HL-60/S4 (cell line): ENCODE measurements around the gene KRTCAP2.

Source experiments
- in situ Hi-C: fragments of 300-500 bp; cut with MboI; formaldehyde crosslinking; loops from 2 replicates; pipeline ENCODE4 v1.14.3; 2022; ENCODE audit warnings: low sequenced_read_pairs

The KRTCAP2 gene

DNA sequence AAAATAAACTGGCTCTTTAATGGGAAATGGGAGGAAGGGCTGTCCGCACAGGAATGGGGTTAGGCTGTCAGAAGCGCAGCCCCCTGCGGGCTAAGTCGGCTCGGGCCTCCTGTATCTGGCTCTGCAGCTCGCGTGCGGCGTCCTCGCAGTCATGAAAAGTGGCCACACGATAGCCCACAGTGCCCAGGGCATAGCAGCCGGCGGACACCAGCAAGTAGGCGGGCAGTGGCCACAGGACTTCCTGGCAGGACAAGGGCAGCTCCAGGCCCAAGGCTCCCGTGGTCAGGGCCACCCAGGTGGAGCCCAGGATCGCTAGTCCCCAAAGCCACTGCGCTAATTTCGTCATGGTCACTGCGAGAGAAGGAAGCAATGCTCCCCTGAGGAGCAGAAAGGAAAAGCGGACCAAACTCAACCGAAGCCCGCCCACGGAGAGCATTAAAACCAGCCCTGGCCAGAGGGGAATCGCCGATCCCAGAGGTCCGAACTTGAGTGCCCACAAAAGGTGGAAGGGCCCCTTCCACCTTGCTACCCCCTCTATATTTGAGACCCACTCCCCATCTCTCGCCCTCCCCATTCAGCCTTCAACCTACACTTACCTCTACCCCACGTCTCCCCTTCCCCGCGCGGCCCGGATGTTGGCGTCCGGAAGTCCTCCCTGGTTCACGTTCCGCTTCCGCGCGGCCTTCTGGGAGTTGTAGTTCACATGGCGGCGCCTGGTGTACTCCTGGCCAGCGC lies 33.0 kb downstream of the KRTCAP2 start, which contains the start of gene DPM3:
Gene DPM3 (minus strand): TSS at position 637 of the 735 bp plus-strand sequence. CDS start 291 bp downstream, at position 346.
- in situ Hi-C loops = no loop called here

DNA sequence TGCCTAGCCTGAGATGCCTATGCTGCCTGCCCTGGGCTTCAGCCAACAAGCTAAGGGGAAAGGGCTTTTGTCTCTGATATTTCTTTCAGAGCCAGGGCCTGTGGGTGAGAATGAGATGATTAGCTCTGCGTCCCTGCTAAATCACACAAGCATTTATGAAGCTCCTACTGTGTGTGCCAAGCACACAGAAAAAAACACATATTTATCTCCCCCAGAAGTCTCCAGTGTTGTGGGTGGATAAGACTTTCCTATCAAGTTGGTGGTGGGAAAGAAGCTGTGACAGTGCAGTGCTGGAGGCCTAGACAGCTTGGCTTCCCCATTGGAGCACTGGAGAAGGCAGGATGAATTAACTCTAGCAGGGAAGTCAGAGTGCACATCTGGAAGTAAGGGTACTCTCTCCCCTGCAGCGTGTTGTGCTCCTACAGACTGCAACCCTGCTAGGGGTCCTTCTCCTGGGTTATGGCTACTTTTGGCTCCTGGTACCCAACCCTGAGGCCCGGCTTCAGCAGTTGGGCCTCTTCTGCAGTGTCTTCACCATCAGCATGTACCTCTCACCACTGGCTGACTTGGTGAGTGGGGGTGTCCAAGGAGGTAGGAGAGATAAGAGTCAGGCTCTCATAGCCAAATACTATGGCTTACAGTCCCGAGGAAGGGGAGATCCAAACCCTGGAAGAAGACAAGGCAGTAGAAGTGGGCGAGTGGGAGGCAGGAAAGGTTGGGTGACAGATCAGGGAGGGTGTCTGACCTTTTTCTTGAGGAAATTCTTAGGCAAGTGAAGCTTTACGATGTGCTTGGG lies 35.8 kb downstream of the KRTCAP2 start:
- in situ Hi-C loops = no loop called here

DNA sequence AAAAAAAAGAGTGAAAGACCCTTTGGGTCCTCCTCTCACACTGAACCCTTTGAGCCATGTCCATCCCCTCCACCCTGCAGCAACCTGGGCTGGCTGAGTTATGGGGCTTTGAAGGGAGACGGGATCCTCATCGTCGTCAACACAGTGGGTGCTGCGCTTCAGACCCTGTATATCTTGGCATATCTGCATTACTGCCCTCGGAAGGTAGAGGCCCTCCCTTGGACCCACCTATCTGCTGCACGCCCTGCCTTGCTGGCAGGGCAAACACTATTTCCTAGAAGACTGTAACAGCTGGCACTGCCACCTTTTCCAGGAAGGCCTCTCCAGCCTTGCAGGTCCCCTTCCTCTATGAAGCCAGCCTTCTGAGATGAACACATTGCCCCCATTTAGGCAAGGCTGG lies 36.4 kb downstream of the KRTCAP2 start:
- in situ Hi-C loops = no loop called here

DNA sequence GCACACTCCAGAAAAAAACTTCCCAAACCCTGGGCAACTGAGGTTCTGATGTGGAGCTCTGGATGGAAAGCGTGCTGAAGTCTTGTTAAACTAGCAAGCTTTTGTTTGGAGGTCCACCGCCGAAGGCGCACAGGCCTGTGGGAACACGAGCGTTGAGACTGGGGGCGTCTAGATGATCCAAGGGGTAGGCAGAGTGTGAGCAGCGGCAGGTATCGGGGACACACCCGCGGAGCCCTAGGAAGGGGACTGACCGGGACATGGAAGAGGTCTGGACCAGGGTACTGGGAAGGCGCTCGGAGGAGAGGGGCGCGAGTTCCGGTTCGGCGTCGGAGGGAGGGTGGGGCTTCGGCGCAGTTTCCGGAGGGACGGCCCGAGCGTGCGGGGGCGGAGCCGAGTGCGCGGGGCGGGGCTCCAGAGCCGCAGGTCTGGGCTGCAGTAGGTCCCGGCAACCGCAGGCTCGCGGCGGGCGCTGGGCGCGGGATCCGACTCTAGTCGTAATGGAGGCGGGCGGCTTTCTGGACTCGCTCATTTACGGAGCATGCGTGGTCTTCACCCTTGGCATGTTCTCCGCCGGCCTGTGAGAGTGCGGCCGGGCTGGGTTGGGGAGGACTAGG lies 37.6 kb downstream of the KRTCAP2 start, which contains the start of gene SLC50A1:
Gene SLC50A1 (plus strand): TSS at position 438 of the 614 bp plus-strand sequence. CDS start 60 bp downstream, at position 498.
- in situ Hi-C loops = no loop called here

DNA sequence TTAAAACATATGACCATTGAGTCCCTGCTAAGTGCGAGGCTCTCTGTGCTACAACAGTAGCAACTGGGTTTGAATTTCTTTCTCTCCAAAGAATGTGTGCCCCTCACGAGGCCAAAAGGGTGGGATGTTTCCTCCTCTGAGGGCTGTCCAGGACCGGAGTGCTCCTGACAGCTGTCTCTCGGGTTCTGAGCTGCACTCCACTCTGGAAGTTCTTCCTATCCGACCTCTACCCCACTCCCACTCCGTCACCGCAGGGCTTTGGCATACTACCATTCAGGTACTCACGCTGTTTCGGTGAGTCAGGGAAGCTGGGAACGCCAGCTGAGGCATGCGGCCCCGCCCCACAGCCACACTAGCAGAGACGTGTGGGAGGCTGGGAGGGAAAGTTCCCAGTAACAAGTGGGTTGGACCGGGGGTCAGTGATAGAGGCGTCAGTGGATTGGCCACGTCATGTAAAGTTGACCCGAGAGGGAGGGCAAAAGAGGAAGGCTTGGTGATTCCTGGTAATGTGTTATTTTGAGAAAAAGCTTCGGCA lies 38.2 kb downstream of the KRTCAP2 start:
- in situ Hi-C loops = no loop called here

DNA sequence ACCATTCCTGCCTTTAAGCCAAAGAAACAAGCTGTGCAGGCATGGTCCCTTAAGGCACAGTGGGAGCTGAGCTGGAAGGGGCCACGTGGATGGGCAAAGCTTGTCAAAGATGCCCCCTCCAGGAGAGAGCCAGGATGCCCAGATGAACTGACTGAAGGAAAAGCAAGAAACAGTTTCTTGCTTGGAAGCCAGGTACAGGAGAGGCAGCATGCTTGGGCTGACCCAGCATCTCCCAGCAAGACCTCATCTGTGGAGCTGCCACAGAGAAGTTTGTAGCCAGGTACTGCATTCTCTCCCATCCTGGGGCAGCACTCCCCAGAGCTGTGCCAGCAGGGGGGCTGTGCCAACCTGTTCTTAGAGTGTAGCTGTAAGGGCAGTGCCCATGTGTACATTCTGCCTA lies 38.8 kb downstream of the KRTCAP2 start:
- in situ Hi-C loops = no loop called here

DNA sequence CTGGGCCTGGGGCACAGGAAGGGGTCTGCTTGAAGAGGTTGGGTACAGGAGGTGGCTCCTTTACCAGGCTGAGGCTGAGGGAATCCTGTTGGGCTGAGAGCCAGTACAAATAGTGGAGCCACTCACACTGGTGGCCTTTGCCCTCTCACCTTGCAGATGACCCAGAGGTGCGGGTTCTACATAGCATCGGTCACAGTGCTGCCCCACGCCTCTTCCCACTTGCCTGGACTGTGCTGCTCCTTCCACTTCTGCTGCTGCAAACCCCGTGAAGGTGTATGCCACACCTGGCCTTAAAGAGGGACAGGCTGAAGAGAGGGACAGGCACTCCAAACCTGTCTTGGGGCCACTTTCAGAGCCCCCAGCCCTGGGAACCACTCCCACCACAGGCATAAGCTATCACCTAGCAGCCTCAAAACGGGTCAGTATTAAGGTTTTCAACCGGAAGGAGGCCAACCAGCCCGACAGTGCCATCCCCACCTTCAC lies 39.3 kb downstream of the KRTCAP2 start:
- in situ Hi-C loops = no loop called here

DNA sequence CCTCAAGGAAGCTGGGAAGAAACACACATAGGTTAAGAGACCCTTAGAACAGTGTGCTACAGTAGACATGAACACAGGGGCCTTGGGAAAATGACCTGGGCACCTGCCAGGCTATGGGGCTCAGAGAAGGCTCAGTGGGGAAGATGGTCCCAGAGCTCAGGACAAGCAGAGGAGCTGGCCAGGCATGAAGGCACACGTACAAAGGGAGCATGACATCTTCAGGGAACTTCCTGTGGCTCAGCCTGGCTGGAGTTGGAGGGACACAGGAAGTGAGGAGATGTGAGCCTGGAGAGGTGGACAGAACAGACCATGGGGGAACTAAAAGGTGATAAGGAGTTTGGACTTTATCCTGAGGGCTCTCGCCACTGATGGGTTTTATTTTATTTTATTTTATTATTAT lies 41.2 kb downstream of the KRTCAP2 start:
- in situ Hi-C loops = no loop called here

DNA sequence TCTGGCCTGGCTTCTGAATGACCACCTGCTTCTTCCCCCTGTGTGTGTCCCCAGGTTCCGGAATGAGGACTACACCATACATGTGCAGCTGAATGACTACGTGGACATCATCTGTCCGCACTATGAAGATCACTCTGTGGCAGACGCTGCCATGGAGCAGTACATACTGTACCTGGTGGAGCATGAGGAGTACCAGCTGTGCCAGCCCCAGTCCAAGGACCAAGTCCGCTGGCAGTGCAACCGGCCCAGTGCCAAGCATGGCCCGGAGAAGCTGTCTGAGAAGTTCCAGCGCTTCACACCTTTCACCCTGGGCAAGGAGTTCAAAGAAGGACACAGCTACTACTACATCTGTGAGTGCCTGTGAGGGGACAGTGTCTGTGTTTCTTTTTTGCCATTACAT lies 41.8 kb downstream of the KRTCAP2 start:
- in situ Hi-C loops = no loop called here

DNA sequence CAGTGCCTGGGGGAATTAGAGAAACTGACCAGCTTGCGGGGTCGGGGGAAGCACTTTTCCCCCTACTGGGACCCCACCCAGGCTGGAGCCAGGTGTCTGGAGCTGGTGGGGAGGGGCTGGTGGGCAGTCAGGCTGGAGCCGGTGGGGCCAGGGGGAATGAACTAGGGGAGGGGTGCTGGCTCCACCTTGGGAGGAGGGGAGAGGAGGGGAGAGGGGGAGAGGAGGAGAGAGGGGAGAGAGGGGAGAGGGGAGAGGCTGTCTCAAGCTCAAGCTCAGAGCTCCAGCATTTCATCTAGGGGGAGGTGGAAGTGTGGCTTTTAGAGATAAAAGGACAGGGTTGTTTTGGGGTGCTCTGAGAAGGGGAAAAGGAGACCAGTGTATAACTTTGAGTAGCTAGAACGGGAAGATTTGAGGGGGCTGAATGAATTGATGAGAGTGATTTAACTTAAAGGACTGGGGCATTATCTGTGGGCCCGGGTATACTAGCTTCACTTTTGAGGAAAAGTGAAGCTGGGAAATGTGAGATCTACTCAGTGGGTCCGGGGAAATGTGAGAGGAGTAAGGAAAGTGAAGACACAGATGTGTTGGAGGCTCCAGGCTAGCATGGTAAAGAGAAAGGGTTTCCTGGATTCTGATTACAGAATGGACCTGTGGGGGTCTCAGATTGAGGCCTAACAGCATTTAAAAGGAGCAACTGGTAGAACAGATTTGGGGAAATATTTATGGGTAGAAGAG lies 42.7 kb downstream of the KRTCAP2 start:
- in situ Hi-C loops = no loop called here

DNA sequence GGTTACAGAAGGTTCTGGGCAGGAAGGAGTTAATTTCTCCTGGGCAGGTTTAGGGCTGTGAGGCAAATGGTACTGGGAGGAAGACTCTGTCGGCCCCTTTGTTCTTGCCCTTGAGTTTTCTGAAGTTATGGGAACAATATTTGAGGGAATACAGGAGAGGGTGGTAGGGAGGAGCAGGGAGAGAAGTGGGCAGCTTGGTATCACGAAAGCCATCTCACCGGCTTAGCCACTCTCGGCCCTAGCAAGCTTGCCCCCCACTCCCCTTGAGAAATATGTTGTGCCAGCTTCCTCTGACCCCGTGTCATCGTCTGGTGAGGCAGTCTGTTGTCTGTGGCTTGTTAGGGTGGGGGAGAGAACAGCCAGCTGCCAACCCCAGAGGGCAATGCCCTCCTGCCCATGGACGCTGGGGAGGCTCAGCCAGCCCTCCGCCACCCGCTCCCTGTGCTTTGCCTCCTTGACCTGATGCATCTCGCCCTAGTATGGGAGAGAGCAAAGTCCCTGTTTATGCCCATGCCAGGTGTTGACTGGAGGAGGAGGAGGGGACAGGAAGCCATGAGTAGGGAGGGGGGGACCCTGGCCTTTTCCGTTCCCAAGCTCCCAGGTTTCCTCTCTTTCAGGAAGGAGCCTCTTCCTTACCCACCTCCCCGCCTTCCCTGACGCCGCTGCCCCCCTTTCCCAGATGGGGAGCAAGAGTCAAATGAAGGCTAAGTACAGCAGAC lies 44.2 kb downstream of the KRTCAP2 start:
- in situ Hi-C loops = no loop called here

DNA sequence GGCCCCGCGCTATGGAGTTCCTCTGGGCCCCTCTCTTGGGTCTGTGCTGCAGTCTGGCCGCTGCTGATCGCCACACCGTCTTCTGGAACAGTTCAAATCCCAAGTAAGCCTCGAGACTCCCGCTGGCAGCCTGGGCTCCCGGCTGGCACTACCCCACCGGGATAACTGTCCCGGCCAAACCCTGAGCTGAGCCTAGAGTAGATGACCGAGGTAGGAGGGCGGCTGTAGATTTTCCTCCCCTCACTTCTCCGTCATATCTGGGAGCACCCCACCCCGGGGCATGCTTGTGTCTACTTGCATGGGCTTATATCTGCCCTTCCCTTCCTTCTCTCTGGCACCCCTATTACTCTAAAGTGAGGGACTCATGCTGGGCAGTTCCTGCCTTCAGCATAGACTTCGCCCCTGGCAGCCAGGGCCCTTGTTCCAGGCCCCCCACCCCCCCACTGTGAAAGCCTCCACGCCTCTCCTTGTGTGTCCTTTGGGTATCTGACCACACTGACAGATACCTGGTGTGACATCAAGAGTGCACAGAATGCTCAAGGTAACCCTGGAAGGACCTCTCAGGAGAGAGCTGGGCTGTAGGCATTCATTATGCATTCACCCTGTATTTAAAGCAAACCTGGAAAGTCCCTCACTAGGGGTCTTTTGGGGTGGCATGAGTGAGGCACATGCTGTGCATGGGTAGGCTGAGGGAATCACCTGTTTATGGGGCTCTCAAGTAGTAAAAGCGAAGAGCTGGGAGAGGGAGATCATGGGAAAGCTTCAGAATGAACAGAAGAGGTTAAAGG lies 44.9 kb downstream of the KRTCAP2 start:
- in situ Hi-C loops = no loop called here

DNA sequence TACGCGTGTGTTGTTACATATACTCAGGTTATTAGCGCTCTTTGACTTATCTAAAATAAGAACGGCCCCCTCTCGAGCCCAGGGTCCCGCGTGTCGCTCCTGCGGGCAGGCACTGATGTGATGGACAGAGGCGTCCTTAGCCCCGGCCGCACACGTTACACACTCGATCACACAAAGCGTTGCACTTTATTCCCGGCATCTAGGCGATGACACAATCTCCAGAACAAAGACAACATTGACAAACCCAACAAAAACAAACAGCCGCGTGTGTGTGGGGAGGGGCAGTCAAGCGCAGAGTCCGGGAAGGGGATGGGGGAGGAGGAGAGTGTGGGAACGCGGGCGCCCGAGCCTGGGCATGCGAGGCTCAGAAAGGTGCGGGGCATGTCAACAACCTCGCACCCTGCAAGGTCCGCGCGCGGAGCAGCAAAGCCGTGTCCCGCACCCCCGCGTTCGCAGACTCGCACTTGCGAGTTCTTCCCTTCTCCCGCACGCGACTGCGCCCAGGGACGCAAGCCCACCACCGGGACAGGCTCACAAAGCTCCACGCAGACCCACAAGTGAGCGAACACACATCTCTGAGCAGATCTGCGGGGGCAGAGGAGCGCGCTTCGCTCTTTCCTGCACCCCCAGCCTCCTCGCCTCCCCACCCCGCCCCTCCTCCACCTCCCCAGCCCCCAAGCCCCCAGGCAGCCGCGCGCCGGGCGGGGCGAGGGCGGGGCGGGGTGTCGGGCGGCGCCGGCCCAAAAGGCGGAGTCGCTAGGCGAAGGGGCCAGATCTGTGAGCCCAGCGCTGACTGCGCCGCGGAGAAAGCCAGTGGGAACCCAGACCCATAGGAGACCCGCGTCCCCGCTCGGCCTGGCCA lies 45.8 kb downstream of the KRTCAP2 start, which contains the start of gene EFNA1:
Gene EFNA1 (plus strand): TSS at position 772 of the 862 bp plus-strand sequence. CDS start 102 bp downstream, outside the sequence.
- in situ Hi-C loops = no loop called here

DNA sequence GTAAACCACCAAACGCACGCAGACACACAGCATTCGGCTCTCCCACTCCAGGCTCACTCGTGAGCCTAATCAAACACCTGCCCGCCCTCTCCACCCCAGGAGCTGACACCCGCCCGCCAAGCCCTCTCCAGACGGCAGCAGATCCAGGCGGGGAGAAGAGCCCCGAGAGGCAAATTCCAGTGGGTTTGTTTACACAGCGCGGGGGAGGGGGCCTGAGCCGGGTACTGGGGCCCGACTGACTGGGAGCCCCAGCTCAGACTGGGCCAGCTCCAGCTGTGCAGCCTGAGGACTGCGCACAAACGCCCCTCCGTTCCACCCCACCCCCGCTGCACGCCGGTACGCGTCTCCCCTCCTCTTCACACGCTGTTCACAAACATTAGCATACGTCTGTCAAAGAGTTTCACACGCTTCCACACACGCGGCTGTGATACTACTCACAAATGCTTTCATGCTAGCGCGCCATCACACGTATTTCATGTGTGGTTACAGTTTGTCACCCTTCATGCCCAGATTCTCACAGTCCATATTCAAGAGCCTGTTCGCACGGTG lies 46.5 kb downstream of the KRTCAP2 start:
- in situ Hi-C loops = no loop called here

DNA sequence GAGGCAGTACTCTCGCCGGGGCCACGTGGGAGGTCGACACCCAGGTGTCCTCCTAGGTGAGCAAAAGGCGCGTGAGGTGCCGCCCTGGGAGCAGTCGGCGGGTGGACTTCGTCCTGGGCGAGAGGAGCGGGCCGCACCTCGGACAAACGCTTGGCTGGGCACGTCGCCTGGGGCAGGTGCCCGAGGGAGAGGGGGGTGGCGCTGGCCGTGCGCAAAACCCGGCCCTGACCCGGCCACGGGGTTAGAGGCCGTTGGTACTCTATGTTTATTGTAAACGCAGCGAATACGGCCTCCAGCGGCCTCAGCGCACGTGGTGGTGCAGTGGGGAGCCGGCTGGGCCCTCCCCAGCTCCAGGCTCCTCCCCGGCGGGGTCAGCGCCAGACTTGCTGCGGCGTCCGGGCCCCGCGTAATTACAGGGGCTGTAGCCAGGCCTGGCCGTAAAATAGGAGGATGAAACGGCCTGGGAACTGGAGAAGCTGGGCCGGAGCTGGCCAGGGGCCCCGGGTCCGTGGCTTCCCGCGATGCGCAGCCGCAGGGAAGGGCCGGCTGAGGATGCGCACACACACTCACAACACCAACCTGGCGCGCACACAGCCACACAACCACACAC lies 47.1 kb downstream of the KRTCAP2 start:
- in situ Hi-C loops = no loop called here

DNA sequence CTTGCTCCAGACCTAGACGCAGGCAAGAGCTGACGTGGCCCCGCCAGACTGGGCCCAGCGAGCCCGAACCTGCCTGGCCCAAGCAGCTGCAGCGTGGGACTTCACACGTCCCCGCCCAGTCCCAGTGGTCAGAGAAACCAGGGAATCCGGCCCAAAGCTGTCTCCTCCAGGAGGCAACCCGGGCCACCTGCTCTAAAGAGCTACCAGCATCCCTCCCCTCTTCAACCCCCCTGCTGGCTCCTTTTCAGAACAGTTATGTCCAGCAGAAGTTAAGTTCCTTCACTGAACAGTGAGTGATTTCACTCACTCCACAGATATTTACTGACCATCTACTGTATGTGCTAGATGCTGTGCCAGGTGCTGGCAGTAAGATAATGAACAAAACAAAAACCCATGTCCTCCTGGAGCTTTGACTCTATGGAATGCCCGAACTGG lies 47.6 kb downstream of the KRTCAP2 start:
- in situ Hi-C loops = no loop called here
